H4 (cell line): ENCODE results near the gene RFFL. TPM values are rescaled to one million over a fixed set of nuclear protein-coding genes. Genes with fewer than 3 reads are reported as not detected.
A peak's percentile ranks its signal among the peaks of the same experiment; 100 is the strongest.

Experiments used
- DNase-seq: peaks from one replicate; pipeline ENCODE4 v3.0.0-alpha.2; 2015; ENCODE audit warnings: low spot score
- total RNA-seq: library from RNA; depleted of rRNA; stranded (reverse); fragments of >200 nt; shearing (Covaris generic); gene quantifications from 2 replicates; pipeline ENCODE4 v1.2.3, GENCODE V29; 2014

Gene RFFL
- total RNA-seq, 1 experiment from 2014 or later = 20.7 TPM

- no peak for DNase-seq
Observed at GRCh38 chr17:35081638-35082037, 18.1 kb upstream of the RFFL start.

- no peak for DNase-seq
Observed at GRCh38 chr17:35080536-35080935, 17.0 kb upstream of the RFFL start.

- DNase-seq = no peak
Observed at GRCh38 chr17:35079547-35080423, 16.3 kb upstream of the RFFL start.

- no peak for DNase-seq
Observed at GRCh38 chr17:35076874-35077273, 13.4 kb upstream of the RFFL start.

GRCh38 chr17:35074711-35075707, 11.5 kb upstream of the RFFL start:
- DNase-seq = no peak

- DNase-seq = no peak
Observed at GRCh38 chr17:35073991-35074627, 10.6 kb upstream of the RFFL start.

GRCh38 chr17:35073183-35073790, 9.8 kb upstream of the RFFL start:
- DNase-seq = no peak

GRCh38 chr17:35069311-35069710, 5.8 kb upstream of the RFFL start:
- DNase-seq = no peak

- DNase-seq = no peak
Observed at GRCh38 chr17:35068249-35068648, 4.7 kb upstream of the RFFL start.

- no peak for DNase-seq
Observed at GRCh38 chr17:35065880-35066279, 2.4 kb upstream of the RFFL start.

- DNase-seq = no peak
Observed at GRCh38 chr17:35064516-35065215, 1.2 kb upstream of the RFFL start.

- no peak for DNase-seq
Observed at GRCh38 chr17:35062308-35062707, 1.2 kb downstream of the RFFL start.

GRCh38 chr17:35057332-35057915, 6.1 kb downstream of the RFFL start:
- DNase-seq = no peak

- no peak for DNase-seq
Observed at GRCh38 chr17:35056013-35056412, 7.5 kb downstream of the RFFL start.

GRCh38 chr17:35053204-35053603, 10.3 kb downstream of the RFFL start:
- DNase-seq = no peak

- DNase-seq = no peak
Observed at GRCh38 chr17:35052780-35053179, 10.7 kb downstream of the RFFL start.

GRCh38 chr17:35052241-35052610, 11.3 kb downstream of the RFFL start:
- no peak for DNase-seq

GRCh38 chr17:35051579-35052240, 11.8 kb downstream of the RFFL start:
- peak; percentile 43 for DNase-seq

GRCh38 chr17:35051183-35051578, 12.3 kb downstream of the RFFL start:
- no peak for DNase-seq

GRCh38 chr17:35050170-35050569, 13.3 kb downstream of the RFFL start:
- no peak for DNase-seq
